AG04450 (cell line): ENCODE results near the gene FKBP6. TPM values are rescaled to one million over a fixed set of nuclear protein-coding genes. Genes with fewer than 3 reads are reported as not detected.
"Not testable (repeated sequence)": the region's sequence is repeated elsewhere in the genome, so short reads cannot be mapped to it uniquely, and the experiment has no call there.

Experiments used
- CTCF ChIA-PET: fragments of 300-600, 350-600 bp; formaldehyde crosslinking; extraction: SDS; loops from one replicate; lab custom pipeline; 2022; ENCODE audit warnings: antibody characterized with exemption, inconsistent platforms; lab: Charles Lee
- POLR2A ChIA-PET: fragments of 350-600 bp; formaldehyde crosslinking; extraction: SDS; loops from one replicate; lab custom pipeline; 2021; ENCODE audit warnings: antibody characterized with exemption, inconsistent platforms; lab: Yijun Ruan, JAX
- DNase-seq: peaks from one replicate; pipeline ENCODE4 v3.0.0-alpha.2; 2011; ENCODE audit warnings: low read depth, low spot score
- H3K27ac ChIP-seq: one replicate; pipeline ENCODE4 v1.5.1; 2012; ENCODE audit warnings: low read depth, low read length, control low read depth
- H3K27me3 ChIP-seq: one replicate; pipeline ENCODE4 v1.6.0; 2012; ENCODE audit warnings: low read length; ENCODE audit not compliant: control insufficient read depth, insufficient read depth
- H3K4me3 ChIP-seq: 2 replicates; pipeline ENCODE4 v1.5.1; 2011; ENCODE audit warnings: mild to moderate bottlenecking, low read depth, low read length, control low read depth
- H3K9me3 ChIP-seq: 2 replicates; pipeline ENCODE4 v1.5.1; 2012; ENCODE audit warnings: low read length; ENCODE audit not compliant: control insufficient read depth, insufficient read depth
- polyA plus RNA-seq: library from polyadenylated mRNA; depleted of rRNA; stranded (reverse); fragments of >200 nt; gene quantifications from 2 replicates; pipeline ENCODE4 v1.2.3, GENCODE V29; 2011
- TF ChIP-seq, protein P1 (sequence below): IDR thresholded peaks from 2 replicates; pipeline ENCODE4 v1.5.1; 2011; ENCODE audit warnings: low read depth, low read length, control low read depth, inconsistent platforms

Gene FKBP6
- polyA plus RNA-seq, 1 experiment, result not detected

- H3K4me3 ChIP-seq, H3K27me3 ChIP-seq, DNase-seq, H3K9me3 ChIP-seq, H3K27ac ChIP-seq: not testable (repeated sequence)
- POLR2A ChIA-PET, result interaction anchor here (0.6 kb wide), 1 partner anchor 67 kb away, joined by 3 read pairs; no protein-coding TSS in a partner anchor
- CTCF ChIA-PET, result interaction anchor here (0.6 kb wide), 1 partner anchor 40 kb away, joined by 3 read pairs; no protein-coding TSS in a partner anchor
- TF ChIP-seq, protein P1, sequence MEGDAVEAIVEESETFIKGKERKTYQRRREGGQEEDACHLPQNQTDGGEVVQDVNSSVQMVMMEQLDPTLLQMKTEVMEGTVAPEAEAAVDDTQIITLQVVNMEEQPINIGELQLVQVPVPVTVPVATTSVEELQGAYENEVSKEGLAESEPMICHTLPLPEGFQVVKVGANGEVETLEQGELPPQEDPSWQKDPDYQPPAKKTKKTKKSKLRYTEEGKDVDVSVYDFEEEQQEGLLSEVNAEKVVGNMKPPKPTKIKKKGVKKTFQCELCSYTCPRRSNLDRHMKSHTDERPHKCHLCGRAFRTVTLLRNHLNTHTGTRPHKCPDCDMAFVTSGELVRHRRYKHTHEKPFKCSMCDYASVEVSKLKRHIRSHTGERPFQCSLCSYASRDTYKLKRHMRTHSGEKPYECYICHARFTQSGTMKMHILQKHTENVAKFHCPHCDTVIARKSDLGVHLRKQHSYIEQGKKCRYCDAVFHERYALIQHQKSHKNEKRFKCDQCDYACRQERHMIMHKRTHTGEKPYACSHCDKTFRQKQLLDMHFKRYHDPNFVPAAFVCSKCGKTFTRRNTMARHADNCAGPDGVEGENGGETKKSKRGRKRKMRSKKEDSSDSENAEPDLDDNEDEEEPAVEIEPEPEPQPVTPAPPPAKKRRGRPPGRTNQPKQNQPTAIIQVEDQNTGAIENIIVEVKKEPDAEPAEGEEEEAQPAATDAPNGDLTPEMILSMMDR, result 0 out of 2 replicates have a peak, but pooled peaks have one; percentile 7
Observed at GRCh38 chr7:73304612-73305387, 23.2 kb upstream of the FKBP6 start.

DNA sequence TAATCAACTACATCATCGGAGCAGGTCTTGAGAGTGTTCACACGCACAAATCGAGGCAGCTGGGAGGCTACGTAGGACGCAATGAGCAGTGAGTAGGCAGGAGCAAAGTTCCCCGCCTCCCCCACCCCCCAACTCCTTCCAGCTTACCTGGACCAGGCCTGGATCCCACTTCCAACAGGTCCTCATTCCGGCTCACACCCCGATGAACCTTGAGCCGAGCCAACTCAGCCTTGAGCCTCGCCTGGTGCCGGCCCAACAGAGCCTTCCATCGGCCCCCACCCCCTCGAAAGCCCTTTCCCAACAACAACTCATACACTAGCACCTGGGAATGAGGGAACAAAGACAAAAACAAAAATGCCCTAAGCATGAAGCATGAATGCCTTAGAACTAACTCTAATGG, 20.5 kb upstream of the FKBP6 start:
- Histone ChIP-seq H3K27ac (no peak overlapping the region), H3K4me3 (no peak overlapping the region), H3K9me3 (no peaks in the 10 kb centered on the region; the same call in 1 of the 2 replicates), H3K27me3 (no peaks in the 10 kb centered on the region)
- DNase-seq, result no peak
- CTCF ChIA-PET, result interaction anchor here (1.0 kb wide), 1 partner anchor 35 kb away, joined by 3 read pairs; no protein-coding TSS in a partner anchor
- POLR2A ChIA-PET, result no interaction called here
- TF ChIP-seq, protein P1, result no peak

- Histone ChIP-seq H3K9me3 (no peaks in the 10 kb centered on the region; the same call in 1 of the 2 replicates), H3K27me3 (no peaks in the 10 kb centered on the region), H3K4me3 (peak overlapping the region; percentile 71), H3K27ac (no peak overlapping the region)
- CTCF ChIA-PET, result no interaction called here
- POLR2A ChIA-PET, result interaction anchor here (0.6 kb wide), 2 partner anchors 92 to 164 kb away, joined by 3 read pairs; no protein-coding TSS in a partner anchor
- TF ChIP-seq, protein P1, result no peak
- no peak for DNase-seq
Observed at GRCh38 chr7:73308074-73308664, 19.8 kb upstream of the FKBP6 start.

- ChIA-PET CTCF (no interaction called here), POLR2A (interaction anchor here (0.6 kb wide), 1 partner anchor 92 kb away, joined by 3 read pairs; no protein-coding TSS in a partner anchor)
- no peaks in the 10 kb centered on the region; the same call in 1 of the 2 replicates for H3K9me3 ChIP-seq
- DNase-seq, result peak; percentile 6
- no peaks in the 10 kb centered on the region for H3K27me3 ChIP-seq
- H3K4me3 ChIP-seq, result peak within 1 kb of the TSS; percentile 71
- TF ChIP-seq, protein P1, result no peak
- no peak within 1 kb of the TSS for H3K27ac ChIP-seq
Observed at GRCh38 chr7:73308665-73309214, 19.2 kb upstream of the FKBP6 start, which contains the start of gene NSUN5. TSS of gene NSUN5 (minus strand) at chr7:73308826. CDS start at chr7:73308790, 36 bp downstream.

DNA sequence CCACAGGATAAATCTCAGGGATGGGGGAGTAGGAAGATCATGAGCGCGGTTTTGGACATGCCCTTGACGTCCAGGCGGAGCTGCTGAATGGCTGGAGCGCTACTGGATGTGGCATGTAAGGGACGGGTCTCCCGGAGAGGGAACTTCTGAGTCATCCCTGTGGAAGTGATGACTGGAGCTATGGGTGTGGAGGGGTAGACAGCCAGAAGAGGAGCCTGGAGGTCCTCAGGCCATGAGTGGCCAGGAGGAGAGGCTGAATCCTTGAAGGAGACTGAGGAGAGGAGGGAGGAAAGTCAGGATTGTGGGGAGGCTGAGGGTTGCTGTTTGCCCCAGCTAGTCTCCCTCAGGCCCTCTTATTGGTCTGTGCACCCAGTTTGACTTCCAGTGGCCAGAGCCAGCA, 16.5 kb upstream of the FKBP6 start:
- H3K27ac ChIP-seq, H3K9me3 ChIP-seq, DNase-seq, H3K27me3 ChIP-seq, H3K4me3 ChIP-seq, POLR2A ChIA-PET: not testable (repeated sequence)
- CTCF ChIA-PET, result interaction anchor here (1.2 kb wide), 1 partner anchor 140 kb away, joined by 5 read pairs; no protein-coding TSS in a partner anchor
